ENCODE measurements around the gene ECT2L.

The ECT2L gene

GRCh38 chr6:138785980-138786379, 9.9 kb upstream of the ECT2L start:
- no peak overlapping the region for H3K4me3 Mint-ChIP-seq
- ATAC-seq (replicated peaks): no peak
- H3K27ac Mint-ChIP-seq: no peak overlapping the region
- peaks cover 26 to 36% of the 10 kb centered on the region in 2 donors for H3K36me3 Mint-ChIP-seq
- peaks cover 2 to 7% of the 10 kb centered on the region in 2 donors for H3K4me1 Mint-ChIP-seq
- no peak for DNase-seq
- H3K9me3 Mint-ChIP-seq: no peaks in the 10 kb centered on the region
- no peaks in the 10 kb centered on the region for H3K27me3 Mint-ChIP-seq

DNA sequence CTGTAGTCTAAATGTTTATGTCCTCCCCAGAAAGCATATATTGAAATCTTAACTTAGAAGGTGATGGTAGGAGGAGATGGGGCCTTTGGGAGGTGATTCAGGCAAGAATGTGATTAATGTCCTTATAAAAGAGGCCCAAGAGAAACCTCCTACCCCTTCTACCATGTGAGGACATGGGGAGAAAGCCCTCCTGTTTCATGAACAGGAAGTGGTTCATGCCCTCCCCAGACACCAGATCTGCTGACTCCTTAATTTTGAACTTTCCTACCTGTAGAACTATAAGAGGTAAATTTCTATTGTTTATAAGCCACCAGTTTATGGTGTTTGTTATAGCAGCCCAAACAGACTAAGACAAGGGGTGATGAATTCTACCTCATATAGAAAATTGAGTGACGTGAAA, 8.7 kb upstream of the ECT2L start:
- DNase-seq (no peak), ATAC-seq (replicated peaks) (no peak)
- Mint-ChIP-seq H3K4me3 (no peak overlapping the region), H3K4me1 (peaks cover 0 to 2% of the 10 kb centered on the region in 2 donors), H3K9me3 (no peaks in the 10 kb centered on the region), H3K27me3 (no peaks in the 10 kb centered on the region), H3K36me3 (peaks cover 26 to 38% of the 10 kb centered on the region in 2 donors), H3K27ac (no peak overlapping the region)

DNA sequence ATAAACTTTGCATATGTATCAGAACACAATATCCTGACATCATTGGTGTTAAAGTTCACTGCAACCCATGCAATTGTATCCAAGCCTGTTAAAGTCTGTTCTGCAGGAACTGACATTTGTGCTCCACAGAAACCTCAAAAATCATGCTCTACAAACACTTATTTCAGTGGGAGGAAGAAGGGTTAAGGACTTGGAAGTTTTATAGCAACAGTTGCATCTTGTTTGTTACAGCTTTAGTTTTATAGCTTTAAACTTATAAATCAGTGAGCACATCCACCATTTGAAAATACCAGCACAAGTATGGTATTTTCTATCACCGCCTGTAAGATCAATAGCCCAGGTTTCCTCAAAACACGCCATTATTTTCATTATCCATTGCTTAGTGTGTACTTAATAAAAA, 884 bp downstream of the ECT2L start:
- Mint-ChIP-seq H3K27me3 (peaks cover 8 to 22% of the 10 kb centered on the region in 2 donors), H3K4me1 (no peaks in the 10 kb centered on the region), H3K4me3 (no peak overlapping the region), H3K9me3 (no peaks in the 10 kb centered on the region), H3K36me3 (peaks cover 4 to 6% of the 10 kb centered on the region in 2 donors), H3K27ac (no peak overlapping the region)
- DNase-seq (no peak), ATAC-seq (replicated peaks) (no peak)

GRCh38 chr6:138797806-138798446, 2.0 kb downstream of the ECT2L start:
- H3K4me1 Mint-ChIP-seq: no peaks in the 10 kb centered on the region
- H3K27me3 Mint-ChIP-seq: peaks cover 8 to 22% of the 10 kb centered on the region in 2 donors
- H3K9me3 Mint-ChIP-seq: no peaks in the 10 kb centered on the region
- ATAC-seq (replicated peaks) (no peak), DNase-seq (no peak)
- H3K27ac Mint-ChIP-seq: no peak overlapping the region
- H3K4me3 Mint-ChIP-seq: no peak overlapping the region
- H3K36me3 Mint-ChIP-seq: peaks cover 1 to 5% of the 10 kb centered on the region in 2 donors

DNA sequence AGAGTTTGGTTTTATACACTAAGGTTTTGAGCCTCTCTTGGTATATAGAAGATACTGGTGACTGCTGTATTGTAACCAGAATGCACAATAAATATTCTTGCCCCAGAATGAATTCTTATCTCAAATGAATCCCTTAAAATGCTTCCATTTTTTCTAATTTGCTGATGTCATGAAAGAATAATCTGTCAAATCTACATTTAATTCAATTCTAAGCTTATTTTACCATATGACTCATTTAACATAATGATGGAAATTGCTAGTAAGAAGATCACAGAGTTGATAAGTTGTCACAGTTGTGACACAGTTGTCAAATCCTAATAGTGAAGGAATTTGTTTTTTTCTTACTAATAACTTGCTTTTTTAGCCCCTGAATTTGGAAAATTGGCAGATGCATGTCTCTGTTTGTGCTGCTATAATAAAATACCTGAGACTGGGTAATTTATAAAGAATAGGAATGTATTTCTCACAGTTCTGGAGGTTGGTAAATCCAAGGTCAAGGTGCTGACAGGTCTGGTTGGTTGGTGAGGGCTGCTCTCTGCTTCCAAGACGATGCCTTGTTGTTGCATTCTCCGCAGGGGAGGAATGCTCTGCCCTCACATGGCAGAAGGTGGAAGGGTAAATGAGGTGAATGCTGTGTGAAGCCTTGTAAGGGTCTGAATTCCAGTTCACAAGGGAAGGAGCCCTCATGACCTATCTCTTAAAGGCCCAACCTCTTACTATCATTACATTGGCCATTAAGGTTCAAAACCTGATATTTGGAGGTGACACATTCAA, 4.7 kb downstream of the ECT2L start:
- peaks cover 0 to 1% of the 10 kb centered on the region in 2 donors for H3K36me3 Mint-ChIP-seq
- ATAC-seq (replicated peaks) (no peak), DNase-seq (no peak)
- H3K4me1 Mint-ChIP-seq: no peaks in the 10 kb centered on the region
- H3K27ac Mint-ChIP-seq: no peak overlapping the region
- peaks cover 0 to 1% of the 10 kb centered on the region in 2 donors for H3K9me3 Mint-ChIP-seq
- no peak overlapping the region for H3K4me3 Mint-ChIP-seq
- peaks cover 8 to 13% of the 10 kb centered on the region in 2 donors for H3K27me3 Mint-ChIP-seq

DNA sequence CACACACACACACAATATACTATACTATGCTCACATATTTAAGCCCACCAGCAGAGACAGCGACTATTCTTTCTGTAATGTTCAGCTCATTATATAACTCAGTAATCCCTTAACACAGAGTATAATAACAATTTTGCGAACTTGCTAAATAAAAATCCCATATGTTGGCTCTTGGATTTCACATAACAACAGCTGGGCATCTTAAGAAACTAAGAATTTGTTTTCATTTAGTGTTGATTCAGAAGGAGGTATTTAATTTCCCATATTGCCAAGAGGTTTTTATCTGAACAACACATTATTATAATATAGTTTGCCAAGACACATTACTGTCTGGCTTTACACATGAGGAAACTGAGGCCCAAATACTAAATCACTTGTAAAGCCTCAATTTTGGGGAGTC, 7.4 kb downstream of the ECT2L start:
- peaks cover 0 to 1% of the 10 kb centered on the region in 2 donors for H3K36me3 Mint-ChIP-seq
- ATAC-seq (replicated peaks) (no peak), DNase-seq (no peak)
- H3K27ac Mint-ChIP-seq: no peak overlapping the region
- H3K4me1 Mint-ChIP-seq: peaks cover 7 to 12% of the 10 kb centered on the region in 2 donors
- H3K27me3 Mint-ChIP-seq: peaks cover 4 to 14% of the 10 kb centered on the region in 2 donors
- H3K4me3 Mint-ChIP-seq: no peak overlapping the region
- peaks cover 0 to 1% of the 10 kb centered on the region in 2 donors for H3K9me3 Mint-ChIP-seq

GRCh38 chr6:138803861-138804260, 8.0 kb downstream of the ECT2L start:
- Mint-ChIP-seq H3K4me1 (peaks cover 7 to 12% of the 10 kb centered on the region in 2 donors), H3K9me3 (peaks cover 0 to 1% of the 10 kb centered on the region in 2 donors), H3K36me3 (peaks cover 0 to 1% of the 10 kb centered on the region in 2 donors), H3K27ac (no peak overlapping the region), H3K27me3 (peaks cover 4 to 14% of the 10 kb centered on the region in 2 donors), H3K4me3 (no peak overlapping the region)
- DNase-seq: no peak
- no peak for ATAC-seq (replicated peaks)

- DNase-seq (no peak), ATAC-seq (replicated peaks) (no peak)
- Mint-ChIP-seq H3K4me1 (peaks cover 7 to 12% of the 10 kb centered on the region in 2 donors), H3K27me3 (peaks cover 0 to 8% of the 10 kb centered on the region in 2 donors), H3K36me3 (peaks cover 0 to 1% of the 10 kb centered on the region in 2 donors), H3K9me3 (peaks cover 0 to 1% of the 10 kb centered on the region in 2 donors), H3K27ac (no peak overlapping the region), H3K4me3 (no peak overlapping the region)
Observed at GRCh38 chr6:138805016-138805765, 9.3 kb downstream of the ECT2L start.

DNA sequence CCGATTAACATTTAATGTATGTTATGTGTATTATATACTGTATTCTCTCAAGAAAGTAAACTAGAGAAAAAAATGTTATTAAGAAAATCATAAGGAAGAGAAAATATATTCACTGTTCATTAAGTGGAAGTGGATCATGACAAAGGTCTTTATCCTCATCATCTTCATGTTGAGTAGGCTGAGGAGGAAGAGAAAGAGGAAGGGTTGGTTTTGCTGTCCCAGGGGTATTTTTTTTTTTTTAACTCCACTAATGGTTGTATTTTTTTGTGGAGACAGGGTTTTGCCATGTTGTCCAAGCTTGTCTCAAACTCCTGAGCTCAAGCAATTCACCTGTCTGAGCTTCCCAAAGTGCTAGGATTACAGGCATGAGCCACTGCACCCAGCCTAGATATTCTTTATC, 11.0 kb downstream of the ECT2L start:
- ATAC-seq (replicated peaks): peak in 1 of 2 donors; percentile 27
- H3K27ac Mint-ChIP-seq: no peak overlapping the region
- no peaks in the 10 kb centered on the region for H3K36me3 Mint-ChIP-seq
- H3K27me3 Mint-ChIP-seq: peaks cover 0 to 8% of the 10 kb centered on the region in 2 donors
- DNase-seq: no peak
- H3K9me3 Mint-ChIP-seq: peaks cover 0 to 1% of the 10 kb centered on the region in 2 donors
- no peak overlapping the region for H3K4me3 Mint-ChIP-seq
- peaks cover 7 to 12% of the 10 kb centered on the region in 2 donors for H3K4me1 Mint-ChIP-seq

DNA sequence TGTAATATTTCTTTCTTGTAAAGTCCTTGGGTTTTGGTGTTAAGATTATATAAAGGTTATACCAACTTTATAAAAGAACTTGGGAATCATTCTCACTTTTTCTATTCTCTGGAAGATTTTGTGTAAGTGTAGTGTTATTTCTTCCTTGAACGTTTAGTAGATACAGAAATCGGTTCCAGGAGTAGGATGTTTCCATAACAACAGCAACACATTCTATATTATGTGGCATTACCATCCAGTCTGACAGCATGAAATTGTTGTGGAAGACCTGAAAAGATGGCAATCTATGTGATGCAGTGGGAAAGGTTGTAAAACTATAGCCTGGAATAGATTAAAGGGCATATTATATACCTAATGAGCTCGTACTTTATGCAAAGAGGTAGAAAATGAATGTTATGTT, 13.8 kb downstream of the ECT2L start:
- peaks cover 3 to 8% of the 10 kb centered on the region in 2 donors for H3K27me3 Mint-ChIP-seq
- ATAC-seq (replicated peaks): no peak
- no peak overlapping the region for H3K4me3 Mint-ChIP-seq
- H3K36me3 Mint-ChIP-seq: no peaks in the 10 kb centered on the region
- no peak for DNase-seq
- H3K9me3 Mint-ChIP-seq: peaks cover 0 to 1% of the 10 kb centered on the region in 2 donors
- no peak overlapping the region for H3K27ac Mint-ChIP-seq
- peaks cover 7 to 12% of the 10 kb centered on the region in 2 donors for H3K4me1 Mint-ChIP-seq

- no peak for ATAC-seq (replicated peaks)
- no peaks in the 10 kb centered on the region for H3K9me3 Mint-ChIP-seq
- no peak overlapping the region for H3K4me3 Mint-ChIP-seq
- H3K4me1 Mint-ChIP-seq: peaks cover 12 to 20% of the 10 kb centered on the region in 2 donors
- DNase-seq: no peak
- peak overlapping the region; percentile 84 for H3K27ac Mint-ChIP-seq
- H3K27me3 Mint-ChIP-seq: peaks cover 0 to 3% of the 10 kb centered on the region in 2 donors
- no peaks in the 10 kb centered on the region for H3K36me3 Mint-ChIP-seq
Observed at GRCh38 chr6:138811866-138812265, 16.0 kb downstream of the ECT2L start.

- no peak for ATAC-seq (replicated peaks)
- H3K4me3 Mint-ChIP-seq: no peak overlapping the region
- H3K4me1 Mint-ChIP-seq: peaks cover 24 to 33% of the 10 kb centered on the region in 2 donors
- H3K36me3 Mint-ChIP-seq: no peaks in the 10 kb centered on the region
- H3K27me3 Mint-ChIP-seq: peaks cover 0 to 3% of the 10 kb centered on the region in 2 donors
- H3K27ac Mint-ChIP-seq: no peak overlapping the region
- H3K9me3 Mint-ChIP-seq: no peaks in the 10 kb centered on the region
- DNase-seq: no peak
Observed at GRCh38 chr6:138814179-138814834, 18.4 kb downstream of the ECT2L start.

DNA sequence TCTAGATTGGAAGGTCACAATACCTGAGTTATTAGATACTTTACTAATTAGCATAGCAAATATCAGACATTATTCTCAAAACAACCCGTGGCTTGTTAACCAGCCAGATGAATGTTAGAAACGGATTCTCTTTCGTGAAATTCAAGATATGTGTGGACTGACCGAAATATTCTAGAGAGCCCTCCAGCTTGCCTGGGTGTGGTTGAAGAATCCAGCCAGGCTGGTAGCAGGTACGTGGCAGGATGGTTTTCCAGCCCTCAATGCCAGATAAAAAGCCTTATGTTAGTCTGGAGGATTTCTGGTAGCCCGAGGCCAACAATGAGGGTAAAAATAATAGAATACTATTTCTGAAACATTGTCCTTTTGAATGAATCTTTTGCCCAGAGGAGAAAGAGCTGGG, 19.3 kb downstream of the ECT2L start:
- Mint-ChIP-seq H3K9me3 (no peaks in the 10 kb centered on the region), H3K27ac (peak overlapping the region; percentile 25), H3K4me3 (no peak overlapping the region), H3K27me3 (peaks cover 0 to 3% of the 10 kb centered on the region in 2 donors), H3K4me1 (peaks cover 30 to 42% of the 10 kb centered on the region in 2 donors), H3K36me3 (no peaks in the 10 kb centered on the region)
- no peak for DNase-seq
- ATAC-seq (replicated peaks): no peak

Measured in stimulated activated naive B cell treated with anti-CD40 and anti-IgM and Interleukin-4, amounts not matched to agents 10 μg/mL and 1 μg/mL and 100 μg/mL, for 72 hours (primary cell).